Regular cardiac myocyte (primary cell): ENCODE results near the gene ATP4B. TPM values are rescaled to one million over a fixed set of nuclear protein-coding genes. Genes with fewer than 3 reads are reported as not detected.

Experiments
- total RNA-seq: library from RNA; depleted of rRNA; stranded (reverse); fragments of >200 nt; gene quantifications from 2 replicates; pipeline ENCODE4 v1.2.3, GENCODE V29; 2014

The ATP4B gene
- not detected in 2 replicates for total RNA-seq

GRCh38 chr13:113657851-113658741, at the start of gene ATP4B:
ATP4B (minus strand) TSS chr13:113658198; CDS start chr13:113658144, 54 bp downstream.

GRCh38 chr13:113666951-113667701, 9.1 kb upstream of the ATP4B start, which contains the start of gene GRK1:
GRK1 (plus strand) TSS chr13:113667219; CDS start chr13:113667387, 168 bp downstream.

Other genes with a start within 250 kb of the ATP4B start
- gene ADPRHL1, start 204.7 kb downstream of the ATP4B start, total RNA-seq: 0.56 and 0.58 TPM in 2 replicates
- 6.3 and 6.8 TPM in 2 replicates for gene DCUN1D2, start 167.5 kb downstream of the ATP4B start, total RNA-seq
- gene TFDP1, start 73.4 kb downstream of the ATP4B start, total RNA-seq: 27.6 and 89.3 TPM in 2 replicates
- 0.85 TPM in 1 of 2 replicates, not detected in the other for gene GRK1, start 9.0 kb upstream of the ATP4B start, total RNA-seq
- 0.38 and 1.1 TPM in 2 replicates for gene TMEM255B, start 101.0 kb upstream of the ATP4B start, total RNA-seq
- gene GAS6, start 205.9 kb upstream of the ATP4B start, total RNA-seq: 74.4 and 134 TPM in 2 replicates